Lower leg skin (tissue), 4 donors: Measurements from ENCODE around the gene NFE2L1. TPM values are rescaled to one million over a fixed set of nuclear protein-coding genes. Genes with fewer than 3 reads are reported as not detected.
A peak's percentile ranks its signal among the peaks of the same experiment; 100 is the strongest.

Experiments used
- DNase-seq, 2 donors: peaks; one replicate each; pipeline ENCODE4 v3.0.0-alpha.2; 2019; ENCODE audit warnings: low spot score in 2 of 2
- H3K4me3 ChIP-seq: fragments of 200-600 bp; sonication (generic); 2 replicates; pipeline ENCODE4 v1.5.1; 2017; ENCODE audit warnings: mild to moderate bottlenecking, low read depth; ENCODE audit not compliant: poor library complexity, severe bottlenecking
- POLR2A ChIP-seq, 2 donors: fragments of 450-650 bp; IDR thresholded peaks; one replicate each; pipeline ENCODE4 v1.6.1; 2016 to 2017; ENCODE audit warnings: antibody characterized with exemption in 2 of 2, mild to moderate bottlenecking in 1 of 2, moderate library complexity in 1 of 2
- WGBS, 2 donors: methylation state at CpG; one replicate each; pipeline ENCODE4 v1.1.5; 2018; 5-methylcytosine and 5-hydroxymethylcytosine counted together
- intact Hi-C: fragments of 100-400 bp; cut with DNase I; formaldehyde crosslinking; loops from one replicate; pipeline ENCODE4 v1.15.0; 2023; ENCODE audit warnings: low total_unique reads
- total RNA-seq, 4 donors: library from RNA; depleted of rRNA; stranded (reverse); fragments of >200 nt; gene quantifications; one replicate each; pipeline ENCODE4 v1.1.0, GENCODE V29; 2016
- TF ChIP-seq, protein P1 (sequence below), 3 donors: fragments of 450-650 bp; IDR thresholded peaks; one replicate each; pipeline ENCODE4 v1.5.1; 2016; ENCODE audit warnings: antibody characterized with exemption in 3 of 3, mild to moderate bottlenecking in 3 of 3, moderate library complexity in 2 of 3

NFE2L1 gene
- total RNA-seq, 4 donors from 2014 or later, result 97.2 to 158 (median 117) TPM

DNA sequence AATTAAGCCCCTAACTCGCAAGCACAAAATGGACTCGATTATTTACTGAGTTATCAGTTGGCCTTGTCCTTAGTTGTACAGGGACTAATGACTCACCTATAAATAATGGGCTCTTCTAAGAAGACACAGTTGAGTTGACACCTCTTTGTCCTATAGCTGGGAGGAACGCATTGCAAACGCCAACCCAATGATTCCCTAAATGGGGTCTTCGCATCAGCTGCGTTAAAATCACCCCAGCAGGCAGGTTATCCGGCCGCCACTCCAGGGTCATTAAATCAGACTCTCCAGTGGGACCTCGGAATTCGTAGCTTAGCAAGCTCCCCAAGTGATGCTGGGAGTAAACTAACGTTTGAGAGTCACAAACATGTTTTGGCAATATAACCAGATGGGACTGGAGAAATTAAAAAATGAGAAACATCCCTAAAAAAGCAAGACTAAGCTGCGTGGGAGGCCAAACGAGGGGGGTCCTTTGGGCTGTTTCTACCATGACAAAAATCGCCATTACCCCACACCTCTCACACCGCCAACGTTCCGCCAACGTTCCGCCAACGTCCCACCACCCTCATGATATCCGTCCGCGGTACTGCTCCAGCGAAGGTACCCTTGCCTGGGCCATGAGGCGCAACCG, 932 bp upstream of the NFE2L1 start:
- no peak for DNase-seq
- intact Hi-C loops, result no loop called here
- peak overlapping the region; percentile 40 for H3K4me3 ChIP-seq
- WGBS, 2 donors, result 7 to 8% methylated on average over 20 to 26 of the region's 26 CpGs
- TF ChIP-seq POLR2A (IDR thresholded peaks at IDR 0.05), result no peak
- TF ChIP-seq, protein P1, sequence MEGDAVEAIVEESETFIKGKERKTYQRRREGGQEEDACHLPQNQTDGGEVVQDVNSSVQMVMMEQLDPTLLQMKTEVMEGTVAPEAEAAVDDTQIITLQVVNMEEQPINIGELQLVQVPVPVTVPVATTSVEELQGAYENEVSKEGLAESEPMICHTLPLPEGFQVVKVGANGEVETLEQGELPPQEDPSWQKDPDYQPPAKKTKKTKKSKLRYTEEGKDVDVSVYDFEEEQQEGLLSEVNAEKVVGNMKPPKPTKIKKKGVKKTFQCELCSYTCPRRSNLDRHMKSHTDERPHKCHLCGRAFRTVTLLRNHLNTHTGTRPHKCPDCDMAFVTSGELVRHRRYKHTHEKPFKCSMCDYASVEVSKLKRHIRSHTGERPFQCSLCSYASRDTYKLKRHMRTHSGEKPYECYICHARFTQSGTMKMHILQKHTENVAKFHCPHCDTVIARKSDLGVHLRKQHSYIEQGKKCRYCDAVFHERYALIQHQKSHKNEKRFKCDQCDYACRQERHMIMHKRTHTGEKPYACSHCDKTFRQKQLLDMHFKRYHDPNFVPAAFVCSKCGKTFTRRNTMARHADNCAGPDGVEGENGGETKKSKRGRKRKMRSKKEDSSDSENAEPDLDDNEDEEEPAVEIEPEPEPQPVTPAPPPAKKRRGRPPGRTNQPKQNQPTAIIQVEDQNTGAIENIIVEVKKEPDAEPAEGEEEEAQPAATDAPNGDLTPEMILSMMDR (IDR thresholded peaks at IDR 0.05), result no peak

DNA sequence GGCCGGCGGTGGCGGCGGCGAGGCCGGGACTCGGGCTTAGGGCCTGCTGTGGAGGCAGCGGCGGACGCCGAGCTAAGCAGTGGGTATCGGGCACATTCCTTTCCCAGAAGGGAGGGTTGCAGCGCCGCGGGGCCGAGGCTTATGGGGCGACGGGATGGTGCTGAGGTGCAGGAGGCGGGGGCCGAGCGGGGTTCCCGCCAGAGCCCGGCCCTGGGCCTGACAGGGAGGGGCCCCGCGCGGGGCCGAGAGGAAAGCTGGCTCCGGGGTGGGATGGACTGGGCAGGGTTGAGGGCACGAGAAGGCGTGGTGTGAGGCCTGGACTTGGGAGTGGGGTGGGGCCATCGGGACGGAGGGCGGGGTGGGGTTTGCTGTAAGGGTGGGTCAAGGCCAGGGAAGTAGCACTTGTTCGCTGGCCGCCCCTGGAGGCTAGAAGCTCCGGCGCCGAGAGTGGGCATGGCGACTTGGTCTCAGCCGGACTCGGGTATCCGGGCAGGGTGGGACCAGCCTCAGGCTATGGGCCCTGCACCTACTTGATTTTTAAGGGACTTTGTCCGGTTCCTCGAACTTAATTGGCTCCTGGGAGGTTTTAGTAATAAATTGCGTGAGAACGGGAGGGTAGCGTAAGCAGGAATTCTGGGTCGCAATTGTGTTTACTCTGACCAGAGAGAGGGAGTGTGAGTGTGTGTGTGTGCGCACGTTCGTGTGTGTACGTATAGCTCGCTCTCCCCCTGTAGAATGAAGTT, 396 bp downstream of the NFE2L1 start:
- peak in 1 of 2 donors; percentile 4 for TF ChIP-seq POLR2A (IDR thresholded peaks at IDR 0.05)
- TF ChIP-seq, protein P1 (IDR thresholded peaks at IDR 0.05), result peak in 1 of 3 donors; percentile 27
- intact Hi-C loops, result no loop called here
- WGBS, 2 donors, result 0% methylated on average over 37 to 45 of the region's 53 CpGs
- H3K4me3 ChIP-seq, result peak overlapping the region; percentile 65
- peak; percentile 87 to 98 for DNase-seq

DNA sequence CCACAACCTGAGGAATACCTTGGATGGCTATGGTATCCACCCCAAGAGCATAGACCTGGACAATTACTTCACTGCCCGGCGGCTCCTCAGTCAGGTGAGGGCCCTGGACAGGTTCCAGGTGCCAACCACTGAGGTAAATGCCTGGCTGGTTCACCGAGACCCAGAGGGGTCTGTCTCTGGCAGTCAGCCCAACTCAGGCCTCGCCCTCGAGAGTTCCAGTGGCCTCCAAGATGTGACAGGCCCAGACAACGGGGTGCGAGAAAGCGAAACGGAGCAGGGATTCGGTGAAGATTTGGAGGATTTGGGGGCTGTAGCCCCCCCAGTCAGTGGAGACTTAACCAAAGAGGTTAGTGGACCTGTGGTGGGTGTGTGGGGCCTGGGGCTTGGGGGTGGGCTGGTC, 3.1 kb downstream of the NFE2L1 start:
- H3K4me3 ChIP-seq, result no peak overlapping the region
- DNase-seq, result no peak
- intact Hi-C loops, result no loop called here
- WGBS, 2 donors, result 41 to 55% methylated on average over 9 to 10 of the region's 10 CpGs
- TF ChIP-seq POLR2A (IDR thresholded peaks at IDR 0.05), result no peak
- TF ChIP-seq, protein P1 (IDR thresholded peaks at IDR 0.05), result no peak

DNA sequence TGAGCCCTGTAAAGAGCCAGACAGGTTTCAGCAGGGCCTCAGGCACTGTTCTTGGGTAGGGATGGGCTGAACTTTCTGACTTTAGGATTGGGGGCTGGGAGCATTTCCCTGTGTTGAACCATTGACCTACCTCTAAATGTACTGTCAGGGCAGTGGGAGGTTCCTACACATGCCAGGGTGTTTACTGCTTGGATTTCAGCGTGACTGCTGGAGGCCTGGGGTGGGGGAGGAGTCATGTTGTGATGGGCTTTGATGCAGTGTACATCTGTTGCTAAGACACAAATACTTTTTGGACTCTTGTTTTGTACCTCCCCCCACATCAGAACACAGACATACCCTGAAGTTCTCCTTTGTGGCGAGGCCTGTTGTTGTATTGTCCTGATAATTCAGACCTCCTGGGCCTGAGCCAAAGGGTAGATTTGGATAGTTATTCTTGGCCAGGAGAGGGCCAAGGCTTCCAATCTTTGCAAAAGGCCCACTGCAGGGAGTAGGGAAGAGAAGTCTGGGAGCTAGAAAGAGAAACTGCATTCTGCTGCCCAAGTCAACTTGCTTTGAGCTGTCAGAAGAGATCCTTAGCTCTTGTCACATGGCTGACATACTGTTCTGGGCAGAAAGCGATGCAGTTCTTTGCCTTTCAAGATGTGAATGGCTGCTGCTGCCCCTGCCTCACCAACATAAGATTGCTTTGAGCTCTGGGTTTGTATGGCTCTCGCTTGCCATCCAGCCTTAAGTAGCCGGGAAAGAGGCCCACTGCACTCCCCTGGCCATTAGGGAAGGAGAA, 3.7 kb downstream of the NFE2L1 start:
- WGBS, 2 donors, result 17 to 28% methylated on average over 5 of the region's 5 CpGs
- TF ChIP-seq POLR2A (IDR thresholded peaks at IDR 0.05), result no peak
- TF ChIP-seq, protein P1 (IDR thresholded peaks at IDR 0.05), result no peak
- intact Hi-C loops, result no loop called here
- peak in 1 of 2 donors; percentile 78 for DNase-seq
- H3K4me3 ChIP-seq, result no peak overlapping the region

DNA sequence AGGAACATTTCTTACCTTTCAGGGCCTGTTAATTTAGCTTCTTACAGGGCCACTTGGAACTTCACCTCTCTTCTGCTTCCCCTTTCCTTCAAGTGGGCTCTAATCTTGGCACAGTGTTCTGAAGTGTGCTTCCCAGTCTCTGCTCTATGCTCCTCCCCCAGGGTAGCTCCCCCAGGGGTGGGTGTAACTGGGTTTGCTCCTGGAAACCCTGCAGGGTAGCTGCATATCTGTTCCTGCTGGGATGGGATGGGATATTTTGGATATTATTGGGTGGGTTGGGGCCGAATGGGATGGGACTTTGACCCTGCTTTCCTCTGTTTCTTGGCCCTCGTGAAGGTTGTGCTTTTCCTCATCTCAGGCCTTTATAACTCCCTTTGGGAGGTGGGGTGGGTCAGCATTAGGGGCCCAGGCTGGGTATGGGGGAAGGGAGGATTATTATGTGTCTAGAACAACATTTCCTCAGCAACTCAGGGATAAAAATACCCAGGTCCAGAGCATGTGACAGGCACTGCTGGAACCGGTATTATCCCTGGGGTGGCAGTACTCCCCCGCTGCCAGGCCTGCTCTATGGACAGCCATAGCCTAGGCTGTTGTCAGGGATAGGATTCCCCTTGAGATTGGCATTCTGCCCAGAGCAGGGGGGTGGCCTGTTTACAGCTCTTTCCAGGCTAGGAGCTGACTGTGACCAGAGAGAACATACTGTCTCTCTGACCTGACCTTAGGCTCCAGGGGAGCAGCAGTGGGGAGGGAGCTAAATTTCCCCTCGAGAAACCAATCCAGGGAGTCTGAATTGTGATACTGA, 5.0 kb downstream of the NFE2L1 start:
- intact Hi-C loops, result no loop called here
- 16% methylated on average over 5 of the region's 5 CpGs for WGBS, 2 donors
- no peak overlapping the region for H3K4me3 ChIP-seq
- DNase-seq, result peak; percentile 78 to 93
- no peak for TF ChIP-seq POLR2A (IDR thresholded peaks at IDR 0.05)
- TF ChIP-seq, protein P1 (IDR thresholded peaks at IDR 0.05), result no peak
